ENCODE measurements around the gene RFX4. TPM values are rescaled to one million over a fixed set of nuclear protein-coding genes. Genes with fewer than 3 reads are reported as not detected.

The RFX4 gene
- total and polyA plus RNA-seq, 2 of the 8 experiments (the other 6 are each of a cell fraction or from before 2014, with no cell fraction given) = 0.06 TPM; not detected in 1

GRCh38 chr12:106729611-106730010, 146.8 kb downstream of the RFX4 start:
- H3K14ac ChIP-seq (ENCODE audit: insufficient read length) = no peak overlapping the region
- no peaks in the 10 kb centered on the region for H3K9me3 ChIP-seq (ENCODE audit: insufficient read depth in 2 of 2, low read depth in 1 of 2, low read length in 1 of 2)
- H4K91ac ChIP-seq (replicated peaks; ENCODE audit: insufficient read length, low read length) = no peak overlapping the region
- no peak overlapping the region for H4K5ac ChIP-seq (ENCODE audit: insufficient read length, low read depth, low read length)
- no peak overlapping the region for H3K56ac ChIP-seq (replicated peaks; ENCODE audit: insufficient read length, low read depth, low read length)
- TF ChIP-seq RAD21 (IDR thresholded peaks at IDR 0.05 in 1 of 2, conservative IDR thresholded peaks at IDR 0.05 in 1 of 2; ENCODE audit: low read depth in 2 of 2, low read length in 2 of 2) (no peak), TCF12 (IDR thresholded peaks at IDR 0.05; ENCODE audit: low read depth, low read length) (no peak)
- no peaks in the 10 kb centered on the region for H3K4me1 ChIP-seq (replicated peaks in 1 of 4; ENCODE audit: control insufficient read depth in 3 of 4, insufficient read depth in 4 of 4, low read length in 3 of 4)
- H3K27me3 ChIP-seq (replicated peaks in 1 of 4; ENCODE audit: control insufficient read depth in 3 of 4, extremely low read depth in 1 of 4, insufficient read depth in 3 of 4, low read length in 3 of 4) = no peaks in the 10 kb centered on the region
- H3K4ac ChIP-seq (replicated peaks; ENCODE audit: insufficient read length, low read depth, low read length) = no peak overlapping the region
- no peaks in the 10 kb centered on the region for H3K79me1 ChIP-seq (ENCODE audit: low read depth, low read length)
- ChIA-PET POLR2A (ENCODE audit: partially characterized antibody) (no interaction called here), CTCF (ENCODE audit: partially characterized antibody) (interaction anchor here (0.9 to 2.1 kb wide), 9 partner anchors 8 to 248 kb away, joined by 3 to 11 read pairs (median 3); no protein-coding TSS in a partner anchor)
- H2AK5ac ChIP-seq (ENCODE audit: low read depth, low read length) = no peak overlapping the region
- H3K27ac ChIP-seq (ENCODE audit: low read depth, low read length) = no peak overlapping the region
- H3K23ac ChIP-seq (ENCODE audit: insufficient read length) = no peak overlapping the region
- no peak overlapping the region for H3K4me2 ChIP-seq (ENCODE audit: insufficient read depth in 1 of 2, low read depth in 2 of 2, low read length in 2 of 2)
- H2BK20ac ChIP-seq (ENCODE audit: low read length) = no peak overlapping the region
- H3K4me3 ChIP-seq (ENCODE audit: extremely low read depth in 1 of 4, insufficient read depth in 2 of 4, low read depth in 3 of 4, low read length in 4 of 4) = no peak overlapping the region
- H3K36me3 ChIP-seq (ENCODE audit: control insufficient read depth in 2 of 4, insufficient read depth in 4 of 4, low read length in 3 of 4) = no peaks in the 10 kb centered on the region
- H2BK15ac ChIP-seq (ENCODE audit: low read length) = no peak overlapping the region
- FAIRE-seq = no peak
- no peaks in the 10 kb centered on the region for H3K79me2 ChIP-seq (ENCODE audit: control insufficient read depth in 1 of 2, insufficient read depth in 2 of 2, low read length in 2 of 2)
- no peak overlapping the region for H3K9ac ChIP-seq (replicated peaks in 1 of 4; ENCODE audit: extremely low read depth in 1 of 4, low read depth in 3 of 4, low read length in 3 of 4)
- H2BK5ac ChIP-seq (ENCODE audit: low read depth, low read length) = no peak overlapping the region
- H2BK12ac ChIP-seq (ENCODE audit: low read depth, low read length) = no peak overlapping the region
- no peak overlapping the region for H3K18ac ChIP-seq (ENCODE audit: extremely low read depth, low read length)
- H3K23me2 ChIP-seq (ENCODE audit: low read depth, low read length) = no peaks in the 10 kb centered on the region
- DNase-seq (ENCODE audit: low read depth in 1 of 2, low spot score in 2 of 2) = no peak
- 83% methylated on average over 1 of the region's 1 CpG; no CpG with 5 or more reads in 1 of the 2 experiments for WGBS, 2 experiments (ENCODE audit: extremely low coverage in 1 of 2, insufficient coverage in 1 of 2, insufficient read length in 1 of 2, insufficient replicate concordance in 2 of 2, low coverage in 1 of 2, low lambda C conversion rate in 2 of 2, missing lambda C conversion rate in 1 of 2)
- no peak overlapping the region for H2AFZ ChIP-seq (ENCODE audit: low read length)
- H2BK120ac ChIP-seq (replicated peaks; ENCODE audit: low read depth, low read length) = no peak overlapping the region
- no peak overlapping the region for H4K8ac ChIP-seq (ENCODE audit: extremely low read depth, insufficient read depth, low read length)
- H4K20me1 ChIP-seq (replicated peaks in 1 of 2; ENCODE audit: control insufficient read depth in 1 of 2, insufficient read depth in 2 of 2, low read length in 2 of 2) = no peaks in the 10 kb centered on the region
